Body of pancreas (tissue), 4 donors: Measurements from ENCODE around the gene YPEL4. TPM values are rescaled to one million over a fixed set of nuclear protein-coding genes. Genes with fewer than 3 reads are reported as not detected.

Source experiments
- ATAC-seq: fragments of 150-250 bp; one replicate; pipeline ENCODE4 v1.9.1; 2016
- DNase-seq, 4 donors: peaks; one replicate each; pipeline ENCODE4 v3.0.0-alpha.2; 2019
- H3K27ac ChIP-seq, 4 donors: fragments of 200-600 bp; sonication (generic); 1 replicate in 3 of 4; 2 replicates in 1 of 4; pipeline versions ENCODE4 v1.5.1 to v1.6.1; 2016 to 2019; ENCODE audit warnings: mild to moderate bottlenecking in 1 of 4, mixed read lengths in 1 of 4, moderate library complexity in 1 of 4
- H3K27me3 ChIP-seq, 2 donors: fragments of 200-600 bp; sonication (generic); one replicate each; pipeline ENCODE4 v1.6.0; 2016; ENCODE audit warnings: mild to moderate bottlenecking in 1 of 2
- H3K36me3 ChIP-seq, 2 donors: fragments of 200-600 bp; sonication (generic); replicated peaks in 1 of 2; 2 replicates each; pipeline ENCODE4 v1.5.1; 2016; ENCODE audit warnings: low read depth in 2 of 2; ENCODE audit not compliant: insufficient read depth in 1 of 2
- H3K4me1 ChIP-seq: fragments of 200-600 bp; sonication (generic); one replicate; pipeline ENCODE4 v1.6.0; 2016
- H3K4me3 ChIP-seq, 2 donors: fragments of 200-600 bp; sonication (generic); 1 replicate in 1 of 2; 2 replicates in 1 of 2; pipeline ENCODE4 v1.5.1; 2016 to 2019
- H3K9me3 ChIP-seq, 3 donors: fragments of 200-600 bp; sonication (generic); 1 replicate in 2 of 3; 2 replicates in 1 of 3; pipeline ENCODE4 v1.5.1; 2016
- CTCF ChIP-seq, 7 experiments: fragments of 450-650 bp in 4 of 7; fragments of 200-600 bp in 3 of 7; sonication (generic) in 3 of 7; IDR thresholded peaks; one replicate each; pipeline ENCODE4 v1.5.1; 2016 to 2019; ENCODE audit warnings: antibody characterized with exemption in 7 of 7
- POLR2A ChIP-seq, 3 donors: fragments of 450-650 bp; IDR thresholded peaks; one replicate each; pipeline ENCODE4 v1.6.1; 2016; ENCODE audit warnings: antibody characterized with exemption in 3 of 3, mild to moderate bottlenecking in 2 of 3
- WGBS, 2 donors: methylation state at CpG; one replicate each; pipeline ENCODE4 v1.1.5; 2017; 5-methylcytosine and 5-hydroxymethylcytosine counted together
- intact Hi-C: fragments of 100-400 bp; cut with DNase I; formaldehyde crosslinking; loops from one replicate; pipeline ENCODE4 v1.15.1; 2023
- total RNA-seq, 2 donors: library from RNA; depleted of rRNA; stranded (reverse); fragments of >200 nt; gene quantifications; one replicate each; pipeline ENCODE4 v1.1.0, GENCODE V29; 2016

The YPEL4 gene
- total RNA-seq, 2 donors from 2014 or later = 0.26 TPM; not detected in 1

- 38 to 39% methylated on average over 3 of the region's 3 CpGs for WGBS, 2 donors
Measured at GRCh38 chr11:57622263-57622662, 27.4 kb downstream of the YPEL4 start.

GRCh38 chr11:57620467-57620866 lies 29.2 kb downstream of the YPEL4 start:
- TF ChIP-seq CTCF (IDR thresholded peaks at IDR 0.05) (no peak), POLR2A (IDR thresholded peaks at IDR 0.05) (no peak)
- Histone ChIP-seq H3K27me3 (no peaks in the 10 kb centered on the region), H3K9me3 (no peaks in the 10 kb centered on the region), H3K36me3 (no peaks in the 10 kb centered on the region), H3K4me3 (no peak overlapping the region), H3K4me1 (no peaks in the 10 kb centered on the region), H3K27ac (no peak overlapping the region)
- intact Hi-C loops = no loop called here
- DNase-seq (no peak), ATAC-seq (no peak)

More at GRCh38 chr11:57622263-57622662, 27.4 kb downstream of the YPEL4 start:
- Histone ChIP-seq H3K4me3 (no peak overlapping the region), H3K27me3 (no peaks in the 10 kb centered on the region), H3K4me1 (no peaks in the 10 kb centered on the region), H3K27ac (no peak overlapping the region), H3K36me3 (no peaks in the 10 kb centered on the region), H3K9me3 (no peaks in the 10 kb centered on the region)
- ATAC-seq (no peak), DNase-seq (no peak)
- intact Hi-C loops = no loop called here
- TF ChIP-seq POLR2A (IDR thresholded peaks at IDR 0.05) (no peak), CTCF (IDR thresholded peaks at IDR 0.05) (no peak)

GRCh38 chr11:57619331-57619730 lies 30.4 kb downstream of the YPEL4 start:
- no peaks in the 10 kb centered on the region for H3K9me3 ChIP-seq
- H3K36me3 ChIP-seq = peaks cover 0 to 2% of the 10 kb centered on the region in 2 donors
- no peaks in the 10 kb centered on the region for H3K27me3 ChIP-seq
- TF ChIP-seq CTCF (IDR thresholded peaks at IDR 0.05) (no peak), POLR2A (IDR thresholded peaks at IDR 0.05) (no peak)
- ATAC-seq (no peak), DNase-seq (no peak)
- WGBS, 2 donors = 79 to 88% methylated on average over 2 of the region's 2 CpGs
- no peak overlapping the region for H3K4me3 ChIP-seq
- H3K27ac ChIP-seq = no peak overlapping the region
- H3K4me1 ChIP-seq = no peaks in the 10 kb centered on the region
- intact Hi-C loops = no loop called here

GRCh38 chr11:57618438-57618837 lies 31.3 kb downstream of the YPEL4 start:
- 64 to 71% methylated on average over 2 of the region's 2 CpGs for WGBS, 2 donors
- no peak for ATAC-seq

More at GRCh38 chr11:57618438-57618837, 31.3 kb downstream of the YPEL4 start:
- TF ChIP-seq CTCF (IDR thresholded peaks at IDR 0.05) (no peak), POLR2A (IDR thresholded peaks at IDR 0.05) (no peak)
- Histone ChIP-seq H3K36me3 (peaks cover 0 to 2% of the 10 kb centered on the region in 2 donors), H3K4me3 (no peak overlapping the region), H3K27me3 (no peaks in the 10 kb centered on the region), H3K4me1 (no peaks in the 10 kb centered on the region), H3K9me3 (no peaks in the 10 kb centered on the region), H3K27ac (no peak overlapping the region)
- no peak for DNase-seq
- intact Hi-C loops = no loop called here
